Measurements from ENCODE around the gene SEL1L.
"Not testable (repeated sequence)": the region's sequence is repeated elsewhere in the genome, so short reads cannot be mapped to it uniquely, and the experiment has no call there.

DNA sequence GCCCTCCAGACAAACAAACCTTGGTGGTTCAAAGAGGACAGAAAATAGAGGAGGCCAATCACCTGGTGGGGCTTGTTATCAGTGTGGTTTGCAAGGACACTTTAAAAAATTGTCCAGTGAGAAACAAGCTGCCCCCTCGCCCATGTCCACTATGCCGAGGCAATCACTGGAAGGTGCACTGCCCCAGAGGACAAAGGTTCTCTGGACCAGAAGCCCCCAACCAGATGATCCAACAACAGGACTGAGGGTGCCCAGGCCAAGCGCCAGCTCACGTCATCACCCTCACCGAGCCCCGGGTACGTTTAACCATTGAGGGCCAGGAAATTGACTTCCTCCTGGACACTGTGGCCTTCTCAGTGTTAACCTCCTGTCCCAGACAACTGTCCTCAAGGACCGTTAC lies 17.7 kb downstream of the SEL1L start:
- not testable (repeated sequence) for TF ChIP-seq POLR2AphosphoS5 (IDR thresholded peaks at IDR 0.05; ENCODE audit: low read depth); ZNF331 (CRISPR knock-in tag; IDR thresholded peaks at IDR 0.05; ENCODE audit: low read depth)
- TF ChIP-seq, protein P1, sequence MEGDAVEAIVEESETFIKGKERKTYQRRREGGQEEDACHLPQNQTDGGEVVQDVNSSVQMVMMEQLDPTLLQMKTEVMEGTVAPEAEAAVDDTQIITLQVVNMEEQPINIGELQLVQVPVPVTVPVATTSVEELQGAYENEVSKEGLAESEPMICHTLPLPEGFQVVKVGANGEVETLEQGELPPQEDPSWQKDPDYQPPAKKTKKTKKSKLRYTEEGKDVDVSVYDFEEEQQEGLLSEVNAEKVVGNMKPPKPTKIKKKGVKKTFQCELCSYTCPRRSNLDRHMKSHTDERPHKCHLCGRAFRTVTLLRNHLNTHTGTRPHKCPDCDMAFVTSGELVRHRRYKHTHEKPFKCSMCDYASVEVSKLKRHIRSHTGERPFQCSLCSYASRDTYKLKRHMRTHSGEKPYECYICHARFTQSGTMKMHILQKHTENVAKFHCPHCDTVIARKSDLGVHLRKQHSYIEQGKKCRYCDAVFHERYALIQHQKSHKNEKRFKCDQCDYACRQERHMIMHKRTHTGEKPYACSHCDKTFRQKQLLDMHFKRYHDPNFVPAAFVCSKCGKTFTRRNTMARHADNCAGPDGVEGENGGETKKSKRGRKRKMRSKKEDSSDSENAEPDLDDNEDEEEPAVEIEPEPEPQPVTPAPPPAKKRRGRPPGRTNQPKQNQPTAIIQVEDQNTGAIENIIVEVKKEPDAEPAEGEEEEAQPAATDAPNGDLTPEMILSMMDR (conservative IDR thresholded peaks at IDR 0.05; ENCODE audit: low read depth in 2 of 2): not testable (repeated sequence)
